Activated T-cell treated with anti-CD3 and anti-CD28 coated beads, Interleukin-2, amount 50 U/mL, for 48 hours (primary cell): Measurements from ENCODE around the gene ITGB3BP.
"Not testable (repeated sequence)": the region's sequence is repeated elsewhere in the genome, so short reads cannot be mapped to it uniquely, and the experiment has no call there.

Source experiments
- DNase-seq, 2 experiments: peaks; one replicate each; pipeline ENCODE4 v3.0.0-alpha.2; 2020

Gene ITGB3BP

DNA sequence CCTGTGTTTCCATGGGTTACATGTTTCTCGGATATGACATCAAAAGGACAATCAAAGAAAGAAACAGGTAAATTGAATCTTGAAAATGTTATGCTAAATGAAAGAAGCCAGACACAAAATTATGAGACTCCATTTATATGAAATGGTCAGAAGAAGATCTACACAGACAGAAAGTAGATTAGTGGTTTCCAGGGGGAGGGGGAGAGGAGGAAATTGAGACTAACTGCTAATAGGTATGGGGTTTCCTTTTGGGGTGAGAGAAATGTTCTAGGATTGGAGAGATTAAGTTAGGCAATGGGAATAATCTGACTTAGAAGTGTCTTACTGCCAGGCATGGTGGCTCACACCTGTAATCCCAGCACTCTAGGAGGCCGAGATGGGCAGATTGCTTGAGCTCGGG is 21.8 kb downstream of the ITGB3BP start:
- no peak for DNase-seq

DNA sequence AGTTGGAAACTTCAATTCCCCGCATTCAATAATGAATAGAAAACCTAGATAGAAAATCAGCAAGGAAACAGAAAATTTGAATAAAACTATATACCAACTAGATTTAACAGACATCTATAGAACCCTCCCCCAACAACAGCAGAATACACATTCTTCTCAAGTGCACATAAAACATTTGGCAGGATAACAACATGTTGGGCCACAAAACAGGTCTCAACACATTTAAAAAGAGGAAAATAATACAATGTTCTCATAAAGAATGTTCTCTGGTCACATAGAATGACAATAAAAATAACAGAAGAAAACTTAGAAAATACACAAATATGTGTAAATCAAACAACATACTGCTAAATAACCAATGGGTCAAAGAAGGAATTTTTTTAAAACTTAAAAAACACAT is 24.9 kb downstream of the ITGB3BP start:
- no peak for DNase-seq

DNA sequence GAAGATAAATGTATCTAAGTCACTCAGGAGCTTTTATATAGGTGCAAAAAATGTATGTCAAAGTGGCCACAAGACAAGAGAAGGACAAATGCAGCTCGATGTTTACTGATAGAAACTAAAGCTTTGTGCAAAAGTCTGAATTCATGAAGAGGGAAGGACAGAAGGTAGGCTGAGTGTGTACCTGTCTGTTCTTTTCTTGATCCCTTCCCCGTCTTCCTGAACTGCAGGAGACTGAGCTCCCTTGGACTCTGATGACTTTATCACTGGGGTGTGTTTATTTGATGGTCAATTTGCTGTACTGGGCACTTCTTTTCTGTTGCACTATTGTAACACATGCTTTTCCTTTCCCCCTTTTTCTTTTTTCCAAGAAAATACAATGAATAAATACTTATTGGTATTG is 25.4 kb downstream of the ITGB3BP start:
- no peak for DNase-seq

DNA sequence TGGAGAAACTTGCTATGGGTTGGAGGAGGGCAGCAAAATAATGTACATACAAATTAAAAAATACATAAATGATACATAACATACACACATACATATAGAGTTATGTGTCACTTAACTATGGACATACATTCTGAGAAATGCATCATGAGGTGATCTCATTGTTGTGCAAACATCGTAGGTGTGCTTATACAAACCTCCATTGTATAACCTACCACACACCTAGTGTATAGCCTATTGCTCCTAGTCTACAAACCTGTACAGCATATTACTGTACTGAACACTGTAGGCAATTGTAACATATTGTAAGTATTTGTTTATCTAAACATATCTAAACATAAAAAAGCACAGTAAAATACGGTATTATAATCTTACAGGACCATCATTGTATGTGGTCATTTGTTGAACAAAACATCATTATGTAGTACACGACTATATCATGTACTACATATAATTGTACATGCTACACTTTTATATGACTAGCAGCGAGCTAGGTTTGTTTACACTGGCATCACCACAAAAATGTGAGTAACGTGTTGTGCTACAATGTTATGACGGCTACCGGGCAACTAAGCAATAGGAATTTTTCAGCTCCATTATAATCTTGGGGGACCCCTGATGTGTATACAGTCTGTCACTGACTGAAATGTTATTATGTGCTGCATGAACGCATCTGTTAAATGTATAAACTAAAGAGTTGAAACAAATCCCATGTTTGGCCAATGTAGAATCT is 35.5 kb downstream of the ITGB3BP start:
- DNase-seq, result no peak

DNA sequence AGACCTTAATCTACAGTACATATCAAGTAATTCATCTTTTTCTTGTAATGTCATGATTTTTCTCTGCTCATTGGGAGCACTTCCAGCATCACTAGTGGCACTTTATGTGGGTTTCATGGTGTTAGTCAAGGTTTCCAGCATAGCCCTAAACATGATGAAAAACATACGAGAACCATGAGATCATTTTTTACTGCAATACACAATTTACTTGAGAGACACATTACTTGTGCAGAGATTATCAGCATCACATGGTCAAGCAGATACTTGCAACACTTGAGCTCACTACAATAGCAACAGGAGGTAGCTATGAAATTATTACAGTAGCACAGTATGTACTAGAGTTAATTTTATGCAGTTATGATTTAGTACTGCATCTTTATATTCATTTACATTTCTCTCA is 36.4 kb downstream of the ITGB3BP start:
- DNase-seq, result no peak

DNA sequence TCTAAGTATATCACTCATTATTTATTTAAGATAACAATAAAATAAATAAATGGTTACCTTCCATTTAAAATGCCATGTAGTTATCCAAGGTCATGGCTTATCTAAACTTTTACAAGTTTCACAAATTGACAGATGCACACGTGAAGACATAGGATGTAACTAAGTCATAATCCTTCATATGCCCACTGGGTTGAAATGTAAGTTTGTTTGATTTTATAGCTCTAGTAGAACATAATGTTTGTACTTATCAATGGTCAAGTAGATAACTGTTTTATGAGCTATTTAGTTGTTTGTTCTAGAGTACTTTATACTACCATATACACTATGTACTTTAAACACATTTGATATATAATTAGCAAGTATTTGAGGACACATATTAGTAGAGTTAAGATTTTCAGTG is 43.0 kb downstream of the ITGB3BP start:
- no peak for DNase-seq

DNA sequence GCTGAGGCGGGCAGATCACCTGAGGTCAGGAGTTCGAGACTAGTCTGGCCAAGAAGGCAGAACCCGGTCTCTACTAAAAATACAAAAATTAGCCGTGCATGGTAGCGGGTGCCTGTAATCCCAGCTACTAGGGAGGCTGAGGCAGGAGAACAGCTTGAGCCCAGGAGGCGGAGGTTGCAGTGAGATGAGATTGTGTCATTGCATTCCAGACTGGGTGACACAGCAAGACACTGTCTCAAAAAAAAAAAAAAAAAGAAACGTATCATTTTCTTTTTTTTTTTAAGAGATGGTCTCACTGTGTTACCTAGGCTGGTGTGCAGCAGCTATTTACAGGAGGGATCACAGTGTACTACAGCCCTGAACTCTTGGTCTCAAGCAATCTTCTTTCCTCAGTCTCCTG is 47.3 kb downstream of the ITGB3BP start:
- no peak for DNase-seq

DNA sequence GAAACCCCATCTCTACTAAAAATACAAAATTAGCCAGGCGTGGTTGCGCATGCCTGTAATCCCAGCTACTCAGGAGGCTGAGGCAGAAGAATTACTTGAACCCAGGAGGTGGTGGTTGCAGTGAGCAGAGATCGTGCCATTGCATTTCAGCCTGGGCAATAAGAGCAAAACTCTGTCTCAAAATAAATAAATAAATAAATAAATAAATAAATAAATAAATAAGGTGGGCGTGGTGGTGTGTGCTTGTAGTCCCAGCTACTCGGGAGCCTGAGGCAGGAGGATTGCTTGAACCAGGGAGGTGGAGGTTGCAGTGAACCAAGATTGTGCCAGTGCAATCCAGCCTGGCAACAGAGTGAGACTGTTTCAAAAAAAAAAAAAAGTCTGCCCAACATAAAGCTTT is 54.3 kb downstream of the ITGB3BP start:
- DNase-seq, result not testable (repeated sequence)

DNA sequence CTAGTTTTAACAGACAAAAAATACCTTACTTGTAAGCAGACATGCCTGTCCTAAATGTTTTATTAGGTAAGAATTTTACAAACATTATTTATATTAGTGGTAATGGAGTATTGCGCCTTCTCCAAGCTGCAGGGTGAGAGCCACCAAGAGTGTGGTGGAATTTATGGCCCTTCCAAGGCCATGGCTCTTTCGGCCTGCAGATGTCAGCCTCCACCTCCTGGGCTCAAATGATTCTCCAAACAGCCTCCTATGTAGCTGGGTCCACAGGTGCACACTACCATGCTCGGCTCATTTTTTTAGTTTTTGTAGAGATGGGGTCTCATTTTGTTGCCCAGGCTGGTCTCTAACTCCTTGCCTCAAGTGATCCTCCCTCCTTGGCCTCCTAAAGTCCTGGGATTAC is 56.3 kb downstream of the ITGB3BP start:
- no peak for DNase-seq

DNA sequence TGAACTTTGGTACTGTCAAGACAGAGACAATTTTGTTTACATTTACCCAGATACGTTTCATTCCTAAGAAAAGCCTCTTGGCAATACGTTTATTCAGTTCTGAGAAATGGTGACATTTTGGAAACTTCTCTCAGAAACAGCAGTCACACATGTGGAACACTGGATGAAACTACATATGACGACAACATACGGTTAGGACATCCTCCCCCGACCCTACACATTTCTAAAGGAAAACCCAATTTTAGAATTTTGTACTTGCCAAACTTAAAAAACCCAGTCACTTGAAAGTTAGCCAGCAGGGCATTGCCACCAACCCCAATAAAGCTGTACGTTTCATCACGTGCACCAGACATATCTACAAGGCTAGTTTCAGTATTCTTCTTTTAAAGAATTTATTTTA is 56.8 kb downstream of the ITGB3BP start:
- no peak for DNase-seq

DNA sequence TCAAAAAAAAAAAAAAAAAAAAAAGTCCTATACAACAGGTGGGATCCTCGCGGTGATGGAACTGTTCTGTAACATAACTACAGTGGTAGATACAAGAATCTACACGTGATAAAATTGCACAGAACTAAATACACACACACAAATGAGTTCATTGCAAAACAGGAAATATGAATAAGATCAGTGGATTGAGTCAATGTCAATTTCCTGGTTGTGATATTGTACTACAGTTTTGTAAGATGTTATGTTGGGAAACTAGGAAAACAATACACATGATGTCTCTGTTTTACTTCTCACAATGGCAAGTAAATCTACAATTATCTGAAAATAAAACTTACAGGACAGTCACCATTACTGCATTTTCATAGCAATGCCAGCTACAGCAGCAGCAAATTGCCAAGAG is 59.8 kb downstream of the ITGB3BP start:
- DNase-seq, result no peak

DNA sequence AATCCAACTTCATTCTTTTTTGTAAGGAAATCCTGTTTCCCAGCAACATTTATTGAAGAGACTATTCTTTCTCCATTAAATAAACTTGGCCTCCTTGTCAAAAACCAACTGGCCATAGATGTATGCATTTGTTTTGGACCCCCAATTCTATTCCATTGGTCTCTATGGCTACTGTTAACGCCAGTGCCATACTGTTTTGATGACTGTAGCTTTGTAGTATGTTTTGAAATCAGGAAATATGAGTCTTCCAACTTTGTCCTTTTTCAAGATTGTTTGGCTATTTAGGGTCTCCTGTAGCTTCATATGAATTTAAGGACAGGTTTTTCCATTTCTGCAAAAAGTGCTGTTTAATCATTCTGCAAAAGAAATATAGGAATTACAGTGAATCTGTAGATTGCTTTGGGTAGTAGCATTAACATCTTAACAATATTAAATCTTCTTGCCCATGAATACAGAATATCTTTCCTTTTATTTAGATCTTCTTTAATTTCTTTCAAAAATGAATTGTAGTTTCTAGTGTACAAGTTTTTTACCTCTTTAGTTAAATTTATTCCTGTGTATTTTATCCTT is 61.3 kb downstream of the ITGB3BP start:
- no peak for DNase-seq

DNA sequence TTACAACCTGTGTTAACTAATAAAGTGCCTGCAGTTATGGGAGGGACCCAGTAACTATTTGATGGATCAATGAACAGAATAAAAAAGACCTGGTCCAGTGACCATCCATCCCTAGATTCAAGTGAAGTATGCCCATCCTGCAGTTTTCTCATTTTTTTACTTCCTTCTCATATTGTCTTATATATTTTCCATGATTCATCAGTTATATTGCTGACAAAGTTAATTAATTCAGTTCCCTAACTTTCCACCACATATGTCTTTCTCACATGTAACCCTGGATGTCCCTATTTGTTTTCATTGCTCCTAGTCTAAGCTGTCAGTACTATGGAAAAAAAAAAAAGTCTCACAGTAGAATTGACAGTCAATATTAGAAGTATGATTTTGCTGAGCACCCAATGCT is 64.3 kb downstream of the ITGB3BP start:
- no peak for DNase-seq

DNA sequence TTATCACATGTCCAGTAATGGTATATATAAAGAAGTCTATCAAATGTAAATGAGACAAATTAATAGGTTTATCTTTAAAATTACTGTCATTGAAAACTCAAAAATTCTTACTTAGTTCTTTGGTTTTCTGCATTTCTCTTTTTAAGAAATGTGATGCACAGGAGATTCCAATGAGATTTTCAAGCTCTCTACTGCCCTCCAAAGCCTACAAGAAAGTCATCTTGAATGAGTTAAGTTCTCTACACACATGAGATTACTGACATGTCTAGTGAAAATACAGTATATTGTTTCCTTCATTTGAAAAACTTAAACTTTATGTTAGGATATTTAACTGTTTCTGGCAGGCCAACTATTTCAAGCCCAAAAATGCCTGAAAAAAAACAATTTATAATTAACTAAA is 68.8 kb downstream of the ITGB3BP start:
- DNase-seq, result no peak

DNA sequence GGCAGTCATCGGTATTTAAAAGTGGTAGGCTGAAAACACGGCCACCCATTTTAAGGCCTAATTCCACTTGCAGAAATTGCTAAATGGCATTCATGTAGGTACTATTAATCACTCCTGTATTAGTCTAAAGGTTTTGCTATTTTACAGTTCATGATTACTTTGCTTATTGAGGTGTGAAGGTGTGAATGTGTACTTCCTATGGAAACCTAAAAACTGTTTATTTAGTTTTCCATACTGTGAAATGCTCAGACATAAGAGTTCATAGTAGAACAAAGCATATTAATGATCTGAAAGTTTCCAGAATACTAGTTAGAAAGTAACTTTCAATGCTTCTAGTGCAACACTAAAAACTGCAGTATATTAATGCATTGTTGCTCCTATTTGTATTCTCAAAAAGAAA is 69.8 kb downstream of the ITGB3BP start:
- no peak for DNase-seq

DNA sequence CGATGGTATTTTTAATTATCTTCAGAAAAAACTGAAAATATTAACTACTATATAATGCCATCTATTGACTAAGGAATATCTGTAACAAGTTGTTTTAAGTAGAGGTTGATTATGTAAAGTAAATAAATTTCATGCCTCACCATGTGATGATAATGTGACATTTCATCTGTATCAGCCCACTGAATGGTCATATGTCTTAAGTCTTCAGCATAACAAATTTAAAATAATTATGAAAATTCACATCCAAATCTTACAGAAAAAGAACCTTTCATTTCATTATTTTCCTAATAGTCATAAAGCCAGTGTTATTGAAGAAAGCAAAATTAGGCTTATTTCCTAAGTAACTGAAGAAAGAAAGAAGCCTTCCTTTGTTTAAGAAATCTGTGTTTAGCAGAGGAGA is 72.6 kb downstream of the ITGB3BP start:
- DNase-seq, result no peak

DNA sequence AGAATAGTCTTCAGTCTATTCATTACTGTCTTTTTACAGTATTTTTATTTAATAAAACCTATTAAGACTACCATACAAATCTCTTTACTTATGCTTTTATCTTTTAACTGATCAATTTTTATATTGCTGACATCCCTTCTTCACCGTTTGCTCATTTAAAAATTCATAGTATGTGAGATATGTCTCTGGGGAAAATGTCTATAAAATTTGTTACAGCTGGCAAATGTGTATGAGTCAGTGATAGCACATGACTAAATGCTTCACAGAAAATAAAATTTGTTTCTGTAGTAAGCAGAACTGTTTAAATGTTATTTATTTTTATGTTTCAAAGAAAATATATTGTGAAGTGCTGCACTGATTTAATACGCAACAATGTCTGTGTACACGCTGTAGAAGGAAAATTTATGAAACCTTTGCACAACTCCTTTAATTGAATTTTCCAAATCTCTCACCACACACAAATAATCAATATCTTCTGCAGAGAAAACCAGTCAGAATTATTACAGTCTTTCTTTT is 74.2 kb downstream of the ITGB3BP start:
- no peak for DNase-seq

DNA sequence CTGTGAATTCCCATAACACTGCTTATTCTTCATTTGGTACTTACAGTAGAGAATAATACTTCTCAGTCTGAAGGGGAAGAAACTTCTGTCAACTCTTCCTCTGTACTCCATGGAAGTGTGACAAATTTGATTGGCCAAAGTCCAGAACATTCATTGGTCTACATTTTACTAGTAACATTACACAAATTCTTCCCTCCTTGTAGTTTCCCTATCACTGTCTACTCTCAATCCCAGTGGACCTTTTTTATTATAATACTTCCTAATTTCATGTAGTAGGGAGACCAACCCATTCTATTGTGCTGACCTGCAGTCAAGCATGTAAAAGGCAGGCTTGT is 80.9 kb downstream of the ITGB3BP start:
- no peak for DNase-seq

DNA sequence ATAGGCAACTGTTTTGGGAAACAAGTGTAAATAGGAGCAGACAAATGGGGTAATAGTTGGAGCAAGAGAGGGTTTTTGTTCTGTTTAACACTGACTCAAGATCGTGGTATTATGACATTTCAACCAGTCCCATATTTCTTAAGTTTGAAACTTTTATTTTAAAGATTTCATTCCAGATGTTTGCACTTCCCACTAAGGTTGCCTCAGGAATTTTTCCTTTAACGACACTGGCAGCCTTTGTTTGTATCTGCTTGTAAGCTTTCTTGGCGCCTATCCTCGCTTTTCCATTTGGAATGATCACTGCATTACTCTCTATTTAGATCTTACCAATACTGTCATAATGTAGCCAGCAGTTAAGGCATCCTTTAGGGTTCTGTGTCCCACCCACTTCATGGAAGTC is 87.9 kb downstream of the ITGB3BP start:
- no peak for DNase-seq

DNA sequence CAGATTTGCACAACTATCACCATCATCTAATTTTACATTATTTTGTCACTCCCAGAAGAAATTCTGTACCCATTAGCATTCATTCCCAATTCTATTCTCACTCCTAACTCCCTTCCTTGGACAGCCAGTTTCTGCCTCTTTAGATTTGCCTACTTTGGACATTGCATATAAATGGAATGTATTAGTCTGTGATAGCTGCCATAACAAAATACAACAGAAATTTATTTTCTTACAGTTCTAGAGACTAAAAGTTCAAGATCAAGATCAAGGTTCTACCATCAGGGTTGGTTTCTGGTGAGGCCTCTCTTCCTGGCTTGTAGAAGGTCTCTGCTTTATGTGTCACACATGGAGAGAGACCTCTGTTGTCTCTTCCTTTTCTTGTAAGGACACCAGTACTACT is 93.7 kb downstream of the ITGB3BP start:
- no peak for DNase-seq

DNA sequence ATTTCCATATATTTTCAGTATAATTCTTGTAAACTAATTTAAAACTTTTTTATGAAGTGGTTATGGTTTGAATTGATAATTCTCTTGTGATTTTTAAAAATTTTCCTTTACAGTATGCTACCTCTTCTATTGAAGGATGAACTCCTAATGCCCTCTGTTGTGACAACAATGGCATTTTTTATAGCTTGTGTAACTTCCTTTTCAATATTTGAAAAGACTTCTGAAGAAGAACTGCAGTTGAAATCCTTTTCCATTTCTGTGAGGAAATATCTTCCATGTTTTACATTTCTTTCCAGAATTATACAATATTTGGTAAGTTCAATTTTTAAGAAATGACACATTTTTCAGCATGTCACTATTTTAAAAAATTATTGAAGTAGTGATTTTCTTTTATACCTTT is 94.2 kb downstream of the ITGB3BP start:
- no peak for DNase-seq

DNA sequence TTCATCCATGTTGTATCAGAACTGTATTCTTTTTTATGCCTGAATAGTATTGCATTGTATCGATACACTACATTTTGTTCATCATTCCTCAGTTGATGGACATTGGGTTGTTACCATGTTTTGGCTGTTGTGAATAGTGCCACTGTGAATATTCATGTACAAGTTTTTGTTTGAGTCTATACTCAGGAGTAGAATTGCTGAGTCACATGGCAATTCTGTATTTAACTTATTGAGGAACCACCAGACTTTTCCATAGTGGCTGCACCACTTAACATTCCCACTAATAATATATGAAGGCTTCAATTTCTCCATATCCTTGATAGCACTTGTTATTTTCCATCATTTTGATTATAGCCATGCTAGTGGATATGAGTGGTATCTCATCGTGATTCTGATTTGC is 99.4 kb downstream of the ITGB3BP start:
- DNase-seq, result no peak

DNA sequence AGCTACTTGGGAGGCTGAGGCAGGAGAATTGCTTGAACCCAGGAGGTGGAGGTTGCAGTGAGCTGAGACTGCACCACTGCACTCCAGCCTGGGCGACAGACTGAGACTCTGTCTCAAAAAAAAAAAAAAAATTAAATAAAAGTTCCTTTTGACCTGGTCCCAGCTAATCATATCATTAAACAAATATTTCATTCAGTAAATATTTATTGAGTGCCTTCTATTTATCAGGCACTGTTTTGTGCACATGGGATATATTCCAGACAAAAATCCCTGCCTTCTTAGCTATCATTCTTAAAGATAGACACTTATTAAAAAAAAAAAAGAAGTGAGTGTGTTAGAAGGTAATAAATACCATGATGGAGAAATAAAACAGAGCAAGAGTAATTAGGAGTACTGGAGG is 102.3 kb downstream of the ITGB3BP start:
- not testable (repeated sequence) for DNase-seq

DNA sequence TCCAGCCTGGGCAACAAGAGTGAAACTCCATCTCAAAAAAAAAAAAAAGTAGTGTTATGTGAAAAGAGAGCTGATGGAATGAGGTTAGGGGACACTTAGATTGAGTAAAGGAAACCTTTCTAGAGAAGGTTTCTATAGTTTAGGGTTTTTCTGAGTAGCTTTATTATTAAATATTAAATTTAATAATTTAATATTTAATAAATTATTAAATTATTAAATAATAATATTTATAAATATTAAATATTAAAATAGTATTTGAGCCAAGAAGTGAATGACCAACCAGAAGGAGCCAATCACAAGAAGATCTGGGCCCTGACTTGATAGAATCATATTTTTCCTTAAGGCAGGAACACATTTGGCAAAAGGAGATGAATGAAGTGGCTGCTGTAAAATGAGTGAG is 104.9 kb downstream of the ITGB3BP start:
- DNase-seq, result no peak

DNA sequence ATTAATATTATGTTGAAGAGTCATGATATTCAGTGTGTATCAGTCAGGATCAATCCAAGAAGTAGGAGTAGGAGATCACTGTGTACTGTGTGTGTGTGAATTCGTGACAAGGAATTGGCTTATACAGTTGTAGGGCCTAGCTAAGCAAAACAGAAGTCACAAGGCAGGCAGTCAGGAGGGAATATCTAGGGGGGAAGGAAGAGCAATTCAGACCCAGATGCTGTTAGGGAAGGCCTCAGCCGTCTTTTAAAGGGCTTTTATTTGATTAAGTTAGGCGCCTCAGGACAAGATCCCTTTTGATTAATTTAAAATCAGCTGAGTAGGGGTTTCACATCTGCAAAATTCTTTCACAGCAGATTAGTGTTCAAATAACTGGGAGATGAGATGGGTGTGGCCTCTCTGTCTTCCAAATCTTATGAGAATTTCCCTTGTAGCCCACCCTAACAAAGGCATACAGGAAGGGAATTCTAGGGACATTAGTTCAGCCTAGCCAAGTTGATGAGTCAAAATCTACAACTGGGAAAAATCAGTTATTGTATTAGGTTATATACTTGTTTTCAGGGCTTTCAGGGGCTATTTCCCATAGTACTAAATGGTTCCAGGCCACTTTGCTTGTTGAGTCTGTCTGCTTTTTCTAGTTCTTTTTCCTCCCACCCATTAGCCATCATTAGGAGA is 108.2 kb downstream of the ITGB3BP start:
- no peak for DNase-seq
